GM19463 (cell line): ENCODE results near the gene CILP2.

ENCODE experiments used
- ATAC-seq: cut with Tn5 transposase; IDR thresholded peaks from one replicate; pipeline ENCODE4 v1.9.1; 2021; ENCODE audit warnings: mild to moderate bottlenecking, moderate library complexity; ENCODE audit not compliant: unreplicated experiment

The CILP2 gene

DNA sequence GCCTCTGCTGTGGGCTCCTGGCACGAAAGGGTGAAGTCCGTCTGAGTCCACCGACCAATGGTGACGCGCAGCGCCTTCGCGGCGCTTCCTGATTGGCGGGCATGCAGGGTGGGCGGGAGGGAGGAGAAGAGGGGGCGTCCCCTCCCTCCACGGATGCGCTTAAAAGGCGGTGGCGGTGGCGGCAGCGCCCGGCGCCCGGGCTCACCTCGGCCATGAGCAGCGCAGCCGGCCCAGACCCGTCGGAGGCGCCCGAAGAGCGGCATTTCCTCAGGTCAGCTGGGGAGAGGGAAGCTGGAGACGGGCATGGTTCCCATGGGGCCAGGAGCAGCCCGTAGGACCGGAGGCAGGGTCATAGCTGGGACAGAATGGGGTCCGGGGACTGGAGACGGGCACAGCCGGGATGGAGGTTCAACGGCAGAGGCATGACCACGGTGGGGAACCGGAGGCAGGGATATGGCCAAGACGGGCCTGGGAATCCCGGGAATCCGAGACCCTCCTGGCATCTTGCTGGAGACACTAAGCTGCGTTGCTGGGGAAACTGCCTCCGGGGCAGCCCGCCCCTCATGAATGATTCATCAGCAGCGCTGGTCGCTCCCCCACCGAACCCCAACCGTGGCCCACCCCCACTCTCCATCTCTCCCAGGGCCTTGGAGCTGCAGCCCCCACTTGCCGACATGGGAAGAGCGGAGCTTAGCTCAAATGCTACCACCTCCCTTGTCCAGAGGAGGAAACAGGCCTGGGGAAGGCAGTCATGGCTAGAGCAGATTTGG, 9.2 kb upstream of the CILP2 start, which contains the start of gene YJEFN3:
YJEFN3 (plus strand) TSS at position 191 of the 770 bp plus-strand sequence; CDS start at position 213, 22 bp downstream.
- no peak for ATAC-seq

DNA sequence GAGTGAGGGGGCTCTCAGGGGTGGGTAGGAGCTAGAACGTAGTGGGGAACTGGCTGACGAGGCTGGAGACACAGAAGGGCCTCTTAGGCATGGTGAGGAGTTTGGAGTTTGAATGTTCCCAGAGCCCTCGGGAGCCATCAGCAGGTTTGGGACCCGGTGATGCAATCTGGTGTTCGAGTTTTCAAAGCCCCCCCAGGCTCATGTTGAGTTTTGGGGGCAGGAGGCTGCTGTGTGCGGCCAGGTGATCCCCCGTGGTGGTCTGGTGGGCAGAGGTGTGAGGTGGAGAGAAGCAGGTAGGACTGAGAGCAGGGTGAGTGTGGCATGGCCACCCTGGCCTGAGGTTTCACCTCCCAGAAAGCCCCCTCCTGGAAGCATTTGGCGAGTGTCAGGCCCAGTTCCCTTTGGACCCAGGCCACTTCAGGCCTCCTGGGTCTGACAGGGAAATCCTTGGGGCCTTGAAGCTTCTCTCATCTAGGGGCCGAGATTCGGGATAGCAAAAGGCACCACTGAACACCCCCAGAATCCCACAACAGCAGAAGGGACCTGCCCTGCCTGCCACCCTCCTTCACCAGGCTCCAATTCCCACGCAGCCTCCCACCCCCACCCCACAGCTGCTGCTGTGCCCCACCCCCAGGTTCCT, 8.2 kb upstream of the CILP2 start:
- no peak for ATAC-seq

- ATAC-seq = no peak
These were observed 7.7 kb upstream of the CILP2 start for GRCh38 chr19:19530423-19530804.

- no peak for ATAC-seq
These were observed 7.2 kb upstream of the CILP2 start for GRCh38 chr19:19530889-19531288.

DNA sequence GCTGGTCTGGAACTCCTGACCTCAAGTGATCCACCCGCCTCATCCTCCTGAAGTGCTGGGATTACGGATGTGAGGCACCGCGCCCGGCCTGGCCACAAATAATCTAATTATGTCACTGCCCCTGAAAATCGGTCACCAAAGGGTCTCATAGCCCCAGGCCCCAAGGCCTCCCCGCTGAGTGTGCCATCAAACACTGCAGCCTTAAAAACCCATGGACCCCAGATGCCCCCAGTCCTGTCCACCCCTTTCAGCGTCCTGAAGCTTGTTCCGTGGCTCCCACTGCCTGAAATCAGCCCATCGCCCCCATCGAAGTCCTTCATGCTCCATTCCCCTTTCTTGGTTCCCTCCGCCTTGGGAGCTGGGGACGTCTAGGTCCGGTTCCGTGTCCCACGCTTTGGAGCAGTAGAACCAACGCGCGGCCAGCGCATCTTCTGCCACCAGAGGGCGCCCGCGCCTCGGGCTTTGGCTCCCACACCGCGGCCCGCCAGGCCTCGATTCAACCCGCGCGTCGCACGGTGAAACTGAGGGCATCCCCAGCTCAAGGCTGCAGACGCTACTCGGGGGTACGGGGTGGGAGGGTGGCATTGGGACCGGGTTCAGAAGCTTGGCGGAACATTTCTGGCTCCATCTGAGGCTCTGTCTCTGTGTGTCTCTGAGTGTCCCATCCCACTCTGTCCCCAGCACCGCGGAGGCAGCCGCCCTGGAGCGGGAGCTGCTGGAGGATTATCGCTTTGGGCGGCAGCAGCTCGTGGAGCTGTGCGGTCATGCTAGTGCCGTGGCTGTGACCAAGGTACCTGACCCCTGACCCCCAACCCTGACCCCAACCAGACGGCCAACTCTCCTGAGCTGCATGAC, 5.9 kb upstream of the CILP2 start:
- ATAC-seq = peak; percentile 73

DNA sequence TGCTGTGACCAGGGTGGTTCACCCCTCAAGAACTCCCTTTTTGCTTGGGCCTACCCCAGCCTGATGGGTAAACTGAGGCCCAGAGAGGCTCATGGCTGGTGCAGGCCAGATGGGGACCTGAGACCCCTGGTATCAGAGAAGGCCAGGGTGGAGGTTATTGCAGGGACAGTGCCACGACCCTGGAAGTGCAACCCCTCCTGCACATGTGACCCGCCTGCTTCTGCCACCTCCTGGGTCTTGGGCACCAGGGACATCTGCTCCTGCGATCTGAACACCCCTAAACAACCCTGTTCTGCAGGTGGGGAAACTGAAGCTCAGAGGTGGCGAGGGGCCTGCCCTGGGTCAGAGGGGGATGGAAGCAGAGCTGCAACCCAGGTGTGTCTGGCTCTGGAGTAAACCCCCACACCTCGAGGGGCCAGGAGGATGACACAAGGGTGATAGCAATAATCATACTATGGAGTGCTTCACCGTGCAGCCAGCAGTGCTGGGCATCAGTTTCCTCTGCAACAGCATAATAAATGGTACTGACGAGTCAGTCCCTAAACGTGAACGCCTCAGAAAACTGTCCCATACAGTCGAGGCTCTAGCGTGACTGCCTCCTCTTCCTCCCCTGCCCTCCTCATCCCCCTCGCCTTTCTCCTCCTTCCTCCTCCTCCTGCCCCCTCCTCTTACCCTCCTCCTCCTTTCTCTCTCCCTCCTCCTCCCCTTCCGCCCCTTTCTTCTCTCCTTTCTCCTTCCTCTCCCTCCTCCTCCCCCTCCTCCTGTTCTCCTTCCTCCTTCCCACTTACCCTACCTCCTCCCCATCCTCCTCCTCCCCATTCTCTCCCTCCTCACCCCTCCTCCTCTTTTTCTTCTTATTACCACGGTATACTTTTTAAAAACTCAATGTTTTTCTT, 5.0 kb upstream of the CILP2 start:
- ATAC-seq = no peak

GRCh38 chr19:19533841-19534240, 4.2 kb upstream of the CILP2 start:
- ATAC-seq = no peak

DNA sequence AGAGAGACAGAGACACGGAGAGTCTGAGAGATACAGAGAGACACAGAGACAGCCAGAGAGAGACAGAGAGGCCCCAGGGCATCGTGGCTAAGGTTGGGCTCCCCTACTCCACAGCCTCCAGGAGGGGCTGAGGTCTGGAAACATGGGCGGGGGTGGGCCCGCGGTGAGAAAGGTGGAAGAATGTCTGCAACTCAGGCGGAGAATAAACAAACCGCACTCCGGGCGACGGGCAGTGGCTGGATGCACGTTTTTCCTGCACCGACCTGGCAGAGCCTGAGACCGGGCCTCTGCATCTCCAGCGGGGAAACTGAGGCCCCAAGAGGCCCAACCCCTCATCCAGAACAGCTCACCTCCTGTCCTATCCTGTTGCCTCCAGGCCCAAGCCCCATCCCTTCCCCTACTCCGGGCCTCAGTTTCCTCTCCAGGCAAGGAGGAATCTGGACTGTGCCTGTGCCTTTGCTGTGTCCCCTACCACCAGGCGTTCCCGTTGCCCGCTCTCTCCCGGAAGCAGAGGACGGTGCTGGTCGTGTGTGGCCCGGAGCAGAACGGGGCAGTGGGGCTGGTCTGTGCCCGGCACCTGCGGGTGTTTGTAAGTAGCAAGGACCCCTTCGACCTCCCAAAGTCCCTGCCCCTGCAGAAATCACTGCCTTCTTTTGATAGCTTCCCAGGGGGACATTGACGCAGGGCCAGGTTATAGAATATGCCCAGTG, 3.4 kb upstream of the CILP2 start:
- ATAC-seq = no peak

DNA sequence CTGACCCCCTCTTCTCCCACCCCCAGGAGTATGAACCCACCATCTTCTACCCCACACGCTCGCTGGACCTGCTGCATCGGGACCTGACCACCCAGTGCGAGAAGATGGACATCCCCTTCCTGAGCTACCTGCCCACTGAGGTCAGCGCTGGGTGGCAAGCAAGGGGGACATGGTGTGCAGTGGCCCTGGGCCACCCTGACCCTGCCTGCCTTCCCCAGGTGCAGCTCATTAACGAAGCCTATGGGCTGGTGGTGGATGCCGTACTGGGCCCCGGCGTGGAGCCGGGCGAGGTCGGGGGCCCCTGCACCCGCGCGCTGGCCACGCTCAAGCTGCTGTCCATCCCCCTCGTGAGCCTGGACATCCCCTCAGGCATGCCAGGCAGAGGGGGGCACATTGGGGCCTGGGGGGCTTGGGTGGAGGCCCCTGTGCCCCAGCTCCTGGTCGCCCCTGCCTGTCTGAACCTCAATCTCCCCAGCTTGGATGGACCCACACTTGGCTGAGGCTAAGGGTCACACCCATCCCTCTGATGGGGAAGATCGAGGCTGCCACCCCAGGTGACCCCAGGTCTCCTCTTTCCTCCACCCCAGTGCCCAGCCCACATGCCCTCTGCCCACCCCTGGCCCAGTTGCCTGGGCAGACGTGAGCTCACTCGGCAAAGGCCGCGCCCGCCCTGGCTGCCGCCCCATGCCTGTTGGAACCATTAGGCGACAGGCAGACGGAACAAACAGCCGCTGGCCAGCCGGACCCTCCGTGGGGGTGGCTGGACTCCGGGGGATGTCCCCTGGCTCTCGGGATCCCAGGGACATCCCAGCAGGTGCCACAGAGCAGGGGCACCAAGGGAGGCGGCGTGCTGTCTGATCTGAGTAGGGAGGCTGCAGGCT, 2.5 kb upstream of the CILP2 start:
- no peak for ATAC-seq

DNA sequence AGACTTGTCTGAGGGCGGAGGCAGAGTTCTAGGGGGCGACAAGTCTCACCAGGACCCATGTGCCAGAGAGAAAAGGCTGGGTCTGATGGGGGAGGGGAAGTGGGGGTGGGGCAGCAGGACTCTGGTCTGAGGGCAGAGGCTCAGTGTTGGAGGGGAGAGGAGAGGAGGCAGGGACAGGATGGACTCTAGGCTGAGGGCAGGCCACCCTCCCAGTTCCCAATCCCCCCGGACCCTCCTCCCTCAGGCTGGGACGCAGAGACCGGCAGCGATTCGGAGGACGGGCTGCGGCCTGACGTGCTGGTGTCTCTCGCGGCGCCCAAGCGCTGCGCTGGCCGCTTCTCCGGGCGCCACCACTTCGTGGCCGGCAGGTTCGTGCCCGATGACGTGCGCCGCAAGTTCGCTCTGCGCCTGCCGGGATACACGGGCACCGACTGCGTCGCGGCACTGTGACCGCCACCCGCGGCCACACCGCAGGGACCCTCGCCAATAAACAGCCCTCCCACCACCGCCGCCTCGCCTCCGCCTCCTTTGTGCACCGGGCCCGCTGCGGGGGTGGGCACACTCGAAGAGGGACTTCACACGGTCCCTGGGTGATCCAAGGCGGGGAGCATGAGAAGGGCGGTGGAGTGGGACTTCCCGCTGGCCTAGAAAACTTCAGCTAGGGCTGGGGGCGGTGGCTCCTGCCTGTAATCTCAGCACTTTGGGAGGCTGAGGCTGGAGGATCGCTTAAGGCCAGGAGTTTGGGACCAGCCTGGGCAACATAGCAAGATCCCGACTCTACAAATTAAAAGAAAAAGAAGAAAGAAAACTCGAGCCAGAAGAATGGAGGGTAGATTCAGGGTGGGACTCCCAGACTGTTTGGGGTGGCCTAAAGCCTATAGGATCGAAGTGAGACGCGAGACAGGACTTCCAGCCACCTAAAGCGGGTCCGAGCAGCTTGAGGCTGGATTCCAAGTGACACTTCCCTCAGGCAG, 703 bp upstream of the CILP2 start:
- no peak for ATAC-seq

- no peak for ATAC-seq
These were observed 711 bp downstream of the CILP2 start for GRCh38 chr19:19538785-19539166.

- ATAC-seq = no peak
These were observed 1.6 kb downstream of the CILP2 start for GRCh38 chr19:19539698-19540063.

DNA sequence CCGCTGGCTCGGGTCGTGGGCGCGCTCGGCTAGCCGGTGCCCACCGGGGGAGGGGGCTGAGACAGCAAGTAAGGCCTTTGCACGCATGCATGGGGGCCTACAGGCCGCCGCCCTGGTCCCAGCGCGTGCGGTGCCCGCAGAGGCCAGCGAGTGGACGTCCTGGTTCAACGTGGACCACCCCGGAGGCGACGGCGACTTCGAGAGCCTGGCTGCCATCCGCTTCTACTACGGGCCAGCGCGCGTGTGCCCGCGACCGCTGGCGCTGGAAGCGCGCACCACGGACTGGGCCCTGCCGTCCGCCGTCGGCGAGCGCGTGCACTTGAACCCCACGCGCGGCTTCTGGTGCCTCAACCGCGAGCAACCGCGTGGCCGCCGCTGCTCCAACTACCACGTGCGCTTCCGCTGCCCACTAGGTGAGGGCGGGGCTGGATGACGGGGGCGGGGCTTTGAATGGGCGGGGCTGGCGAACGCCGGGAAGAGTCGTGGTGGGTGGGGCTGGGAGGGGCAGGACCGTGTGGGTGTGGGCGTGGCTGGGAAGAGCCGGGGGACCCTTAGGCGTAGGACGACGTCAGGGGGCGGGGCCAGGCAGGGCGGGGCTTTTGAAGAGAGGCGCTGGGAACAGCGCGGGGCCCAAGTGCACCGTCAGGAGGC, 2.1 kb downstream of the CILP2 start:
- no peak for ATAC-seq

- no peak for ATAC-seq
These were observed 2.9 kb downstream of the CILP2 start for GRCh38 chr19:19540715-19541515.

DNA sequence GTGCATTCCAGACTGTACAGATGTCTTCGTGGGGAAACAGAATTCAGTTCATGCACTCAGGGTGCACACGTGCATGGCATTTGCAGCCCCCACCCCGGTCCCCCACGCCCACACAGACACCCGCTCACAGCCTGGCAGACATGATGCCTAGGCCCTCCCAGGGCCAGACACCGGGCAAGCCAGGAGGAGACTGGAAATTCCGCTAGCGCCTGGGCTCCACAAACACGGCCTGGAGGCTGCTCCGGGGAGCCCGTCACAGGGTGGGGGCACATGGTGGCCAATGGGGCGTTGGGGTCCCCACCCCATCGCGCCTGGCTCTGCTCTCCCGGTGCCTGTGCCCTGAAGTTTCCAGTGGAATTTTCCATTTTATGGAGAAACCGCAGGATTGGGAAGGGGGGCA, 3.6 kb downstream of the CILP2 start:
- ATAC-seq = no peak

DNA sequence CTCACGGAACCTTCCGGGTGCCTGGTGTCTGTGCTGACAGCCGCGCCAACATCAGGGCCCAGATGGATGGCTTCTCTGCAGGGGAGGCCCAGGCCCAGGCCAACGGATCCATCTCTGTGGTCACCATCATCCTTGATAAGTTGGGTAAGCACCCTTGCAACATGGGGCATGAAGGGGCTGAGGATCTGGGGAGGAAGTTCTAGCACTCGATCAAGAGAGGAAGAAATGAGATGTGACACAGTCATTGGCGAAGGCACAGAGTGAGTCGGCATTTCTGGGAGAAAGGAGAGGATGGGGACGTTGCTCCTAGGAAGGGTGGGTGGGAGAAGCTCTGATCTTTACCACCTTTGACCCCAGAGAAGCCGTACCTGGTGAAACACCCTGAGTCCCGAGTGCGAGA, 4.4 kb downstream of the CILP2 start:
- no peak for ATAC-seq

DNA sequence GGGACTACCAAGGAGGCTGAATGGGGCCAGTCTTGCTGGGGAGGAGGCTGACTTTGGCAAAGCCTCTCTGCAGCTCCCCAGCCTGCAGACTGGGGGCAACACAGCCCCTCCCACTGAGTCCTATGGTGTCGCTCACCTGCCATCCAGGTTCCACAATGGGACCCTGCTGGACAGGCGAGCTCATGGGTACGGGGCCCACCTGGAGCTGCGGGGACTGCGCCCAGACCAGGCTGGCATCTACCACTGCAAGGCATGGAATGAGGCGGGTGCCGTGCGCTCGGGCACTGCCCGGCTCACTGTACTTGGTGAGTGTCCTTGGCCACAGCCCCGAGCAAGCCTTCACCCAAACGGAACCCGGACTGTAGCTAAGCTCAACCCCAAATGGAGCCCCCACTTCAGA, 5.0 kb downstream of the CILP2 start:
- ATAC-seq = no peak
